Neural progenitor cell (in vitro differentiated cells): ENCODE measurements around the gene PRSS21. TPM values are rescaled to one million over a fixed set of nuclear protein-coding genes. Genes with fewer than 3 reads are reported as not detected.

Experiments used
- DNase-seq: peaks from one replicate; pipeline ENCODE4 v3.0.0-alpha.2; 2016; ENCODE audit warnings: low spot score
- H2AFZ ChIP-seq: fragments of 200-600 bp; sonication (generic); replicated peaks from 2 replicates; pipeline ENCODE4 v1.6.1; 2016; ENCODE audit warnings: antibody characterized with exemption
- H3F3A ChIP-seq: fragments of 200-600 bp; sonication (generic); 2 replicates; pipeline ENCODE4 v1.6.1; 2016; ENCODE audit warnings: antibody characterized with exemption, low read depth
- H3K27ac ChIP-seq: fragments of 200-600 bp; sonication (generic); 2 replicates; pipeline ENCODE4 v1.5.1; 2016; ENCODE audit warnings: mild to moderate bottlenecking
- H3K27me3 ChIP-seq: fragments of 200-600 bp; sonication (generic); 2 replicates; pipeline ENCODE4 v1.6.1; 2016; ENCODE audit warnings: mild to moderate bottlenecking, moderate library complexity
- H3K36me3 ChIP-seq: fragments of 200-600 bp; sonication (generic); 2 replicates; pipeline ENCODE4 v1.5.1; 2016
- H3K4me1 ChIP-seq: fragments of 200-600 bp; sonication (generic); 2 replicates; pipeline ENCODE4 v1.6.1; 2016; ENCODE audit warnings: mixed run types
- H3K4me2 ChIP-seq: fragments of 200-600 bp; sonication (generic); 2 replicates; pipeline ENCODE4 v1.6.1; 2016
- H3K4me3 ChIP-seq: fragments of 200-600 bp; sonication (generic); 2 replicates; pipeline ENCODE4 v1.5.1; 2016
- H3K79me2 ChIP-seq: fragments of 200-600 bp; sonication (generic); 2 replicates; pipeline ENCODE4 v1.6.1; 2016; ENCODE audit warnings: low read depth
- H3K9ac ChIP-seq: fragments of 200-600 bp; sonication (generic); 2 replicates; pipeline ENCODE4 v1.6.1; 2016
- H3K9me3 ChIP-seq: fragments of 200-600 bp; sonication (generic); 2 replicates; pipeline ENCODE4 v1.5.1; 2016; ENCODE audit warnings: low read depth
- H4K20me1 ChIP-seq: fragments of 200-600 bp; sonication (generic); 2 replicates; pipeline ENCODE4 v1.6.1; 2016; ENCODE audit warnings: low read depth
- H3K27ac Mint-ChIP-seq: 3 replicates; pipeline ENCODE4 v1.8.0; 2021; ENCODE audit warnings: mixed read lengths
- H3K27me3 Mint-ChIP-seq: 2 replicates; pipeline ENCODE4 v1.8.0; 2022; ENCODE audit warnings: low read depth, mild to moderate bottlenecking, inconsistent platforms, moderate library complexity, mixed read lengths; ENCODE audit not compliant: insufficient read depth
- H3K36me3 Mint-ChIP-seq: 3 replicates; pipeline ENCODE4 v1.8.0; 2021; ENCODE audit warnings: mixed read lengths
- H3K4me1 Mint-ChIP-seq: 3 replicates; pipeline ENCODE4 v1.8.0; 2021; ENCODE audit warnings: mixed read lengths
- H3K4me3 Mint-ChIP-seq: 3 replicates; pipeline ENCODE4 v1.8.0; 2021; ENCODE audit warnings: mild to moderate bottlenecking, moderate library complexity, mixed read lengths
- H3K9me3 Mint-ChIP-seq: 3 replicates; pipeline ENCODE4 v1.8.0; 2020; ENCODE audit warnings: mixed read lengths
- EZH2 ChIP-seq: fragments of 200-600 bp; sonication (generic); IDR thresholded peaks from 2 replicates; pipeline ENCODE4 v1.6.1; 2017; ENCODE audit warnings: antibody characterized with exemption, mild to moderate bottlenecking, moderate library complexity
- EZH2phosphoT487 ChIP-seq: fragments of 200-600 bp; sonication (generic); IDR thresholded peaks from 2 replicates; pipeline ENCODE4 v1.6.1; 2017; ENCODE audit warnings: antibody characterized with exemption
- total RNA-seq: library from RNA; depleted of rRNA; stranded (reverse); fragments of >200 nt; gene quantifications from 2 replicates; pipeline ENCODE4 v1.2.3, GENCODE V29; 2015; ENCODE audit warnings: low replicate concordance
- TF ChIP-seq, protein P1 (sequence below): fragments of 200-600 bp; sonication (generic); IDR thresholded peaks from 2 replicates; pipeline ENCODE4 v1.5.1; 2017; ENCODE audit warnings: antibody characterized with exemption, mild to moderate bottlenecking

Gene PRSS21
- total RNA-seq, 1 donor from 2014 or later: not detected

DNA sequence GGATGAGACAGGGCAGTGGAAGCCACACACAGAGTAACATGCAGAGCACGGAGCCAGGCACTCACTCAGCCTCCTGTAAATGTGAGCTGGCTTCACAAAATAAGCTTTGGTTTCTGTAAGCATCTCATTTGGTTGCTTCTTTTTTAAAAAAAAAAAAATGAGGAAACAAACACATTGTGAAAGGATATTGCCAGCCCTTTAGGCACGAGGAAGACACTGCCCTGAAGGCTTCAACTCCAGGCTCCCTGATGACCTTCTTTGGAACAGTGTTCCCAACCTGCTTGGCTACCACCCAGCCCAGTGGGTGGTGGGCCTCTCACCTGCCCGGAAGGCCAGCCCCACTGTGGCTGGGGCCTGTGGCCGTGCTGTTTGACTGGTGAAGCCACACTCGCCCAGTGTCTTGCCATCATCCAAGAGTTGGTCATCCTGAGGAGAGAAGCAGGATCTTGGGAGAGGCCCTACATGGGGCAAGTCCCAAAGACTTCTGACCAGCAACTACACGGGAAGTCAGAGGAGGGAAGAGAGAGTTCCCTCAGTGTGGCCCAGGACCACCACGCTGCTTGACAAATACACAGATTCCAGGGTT is 41.8 kb upstream of the PRSS21 start:
- peak overlapping the region; percentile 99 for H3K4me3 Mint-ChIP-seq
- H2AFZ ChIP-seq: no peak overlapping the region
- H3K27ac Mint-ChIP-seq: no peak overlapping the region
- no peaks in the 10 kb centered on the region for H3K9me3 ChIP-seq
- no peak overlapping the region for H3K9ac ChIP-seq
- DNase-seq: no peak
- no peak overlapping the region for H3K27ac ChIP-seq
- no peaks in the 10 kb centered on the region for H3K36me3 ChIP-seq
- peak overlapping the region; percentile 100 for H3K4me2 ChIP-seq
- H3K27me3 ChIP-seq: no peaks in the 10 kb centered on the region
- no peak overlapping the region for H3K4me3 ChIP-seq
- peaks cover 54% of the 10 kb centered on the region for H3F3A ChIP-seq
- peaks cover 56% of the 10 kb centered on the region for H3K79me2 ChIP-seq
- peaks cover 14% of the 10 kb centered on the region for H3K36me3 Mint-ChIP-seq
- H3K9me3 Mint-ChIP-seq: no peaks in the 10 kb centered on the region
- TF ChIP-seq, protein P1, sequence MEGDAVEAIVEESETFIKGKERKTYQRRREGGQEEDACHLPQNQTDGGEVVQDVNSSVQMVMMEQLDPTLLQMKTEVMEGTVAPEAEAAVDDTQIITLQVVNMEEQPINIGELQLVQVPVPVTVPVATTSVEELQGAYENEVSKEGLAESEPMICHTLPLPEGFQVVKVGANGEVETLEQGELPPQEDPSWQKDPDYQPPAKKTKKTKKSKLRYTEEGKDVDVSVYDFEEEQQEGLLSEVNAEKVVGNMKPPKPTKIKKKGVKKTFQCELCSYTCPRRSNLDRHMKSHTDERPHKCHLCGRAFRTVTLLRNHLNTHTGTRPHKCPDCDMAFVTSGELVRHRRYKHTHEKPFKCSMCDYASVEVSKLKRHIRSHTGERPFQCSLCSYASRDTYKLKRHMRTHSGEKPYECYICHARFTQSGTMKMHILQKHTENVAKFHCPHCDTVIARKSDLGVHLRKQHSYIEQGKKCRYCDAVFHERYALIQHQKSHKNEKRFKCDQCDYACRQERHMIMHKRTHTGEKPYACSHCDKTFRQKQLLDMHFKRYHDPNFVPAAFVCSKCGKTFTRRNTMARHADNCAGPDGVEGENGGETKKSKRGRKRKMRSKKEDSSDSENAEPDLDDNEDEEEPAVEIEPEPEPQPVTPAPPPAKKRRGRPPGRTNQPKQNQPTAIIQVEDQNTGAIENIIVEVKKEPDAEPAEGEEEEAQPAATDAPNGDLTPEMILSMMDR: no peak
- TF ChIP-seq EZH2phosphoT487 (no peak), EZH2 (no peak)
- peaks cover 48% of the 10 kb centered on the region for H4K20me1 ChIP-seq
- H3K27me3 Mint-ChIP-seq: peaks cover 7% of the 10 kb centered on the region
- peaks cover 19% of the 10 kb centered on the region for H3K4me1 ChIP-seq
- H3K4me1 Mint-ChIP-seq: peaks cover 28% of the 10 kb centered on the region

DNA sequence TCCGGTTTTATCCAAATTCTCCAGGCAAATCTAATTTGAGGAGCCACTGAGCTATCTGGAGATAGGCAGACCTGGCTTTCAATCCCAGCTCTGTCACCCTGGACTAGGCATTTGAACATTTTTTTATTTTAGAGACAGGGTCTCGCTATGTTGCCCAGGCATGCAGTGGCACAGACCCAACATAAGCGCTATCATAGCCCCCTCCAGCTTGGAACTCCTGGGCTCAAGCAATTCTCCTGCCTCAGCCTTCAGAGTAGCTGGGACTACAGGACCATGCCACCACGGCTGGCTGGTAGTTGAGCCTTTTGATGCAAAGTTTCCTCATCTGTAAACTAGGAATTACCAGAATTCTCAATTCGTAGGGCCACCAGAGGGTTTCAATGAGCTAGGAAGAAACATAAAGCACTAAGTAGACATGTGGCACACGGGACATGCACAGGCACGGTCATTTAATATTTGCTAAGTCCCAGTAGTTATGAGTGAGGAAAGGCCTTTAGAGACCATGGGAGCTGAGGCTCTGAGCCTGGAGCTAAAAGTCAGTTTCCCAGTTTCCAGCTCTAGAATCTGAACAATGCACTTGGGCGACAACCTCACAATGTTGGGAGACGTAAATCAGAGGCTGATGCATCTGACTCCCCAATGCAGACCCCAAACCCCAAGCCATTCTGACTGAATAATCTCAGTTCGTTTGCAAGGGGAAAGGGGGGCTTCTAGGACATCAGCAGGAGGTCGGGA is 41.1 kb upstream of the PRSS21 start:
- peaks cover 7% of the 10 kb centered on the region for H3K27me3 Mint-ChIP-seq
- H3K4me2 ChIP-seq: peak overlapping the region; percentile 100
- peaks cover 55% of the 10 kb centered on the region for H3F3A ChIP-seq
- no peak overlapping the region for H3K27ac ChIP-seq
- peak overlapping the region; percentile 90 for H3K9ac ChIP-seq
- H3K9me3 ChIP-seq: no peaks in the 10 kb centered on the region
- no peaks in the 10 kb centered on the region for H3K36me3 ChIP-seq
- peaks cover 27% of the 10 kb centered on the region for H3K4me1 Mint-ChIP-seq
- H3K36me3 Mint-ChIP-seq: peaks cover 12% of the 10 kb centered on the region
- H3K27ac Mint-ChIP-seq: peak overlapping the region; percentile 95
- H4K20me1 ChIP-seq: peaks cover 41% of the 10 kb centered on the region
- H3K9me3 Mint-ChIP-seq: no peaks in the 10 kb centered on the region
- peaks cover 56% of the 10 kb centered on the region for H3K79me2 ChIP-seq
- peak overlapping the region; percentile 99 for H3K4me3 Mint-ChIP-seq
- H3K27me3 ChIP-seq: no peaks in the 10 kb centered on the region
- H3K4me3 ChIP-seq: peak overlapping the region; percentile 99
- peaks cover 20% of the 10 kb centered on the region for H3K4me1 ChIP-seq
- TF ChIP-seq EZH2: no peak
- TF ChIP-seq, protein P1: no peak
- TF ChIP-seq EZH2phosphoT487: no peak
- DNase-seq: no peak
- no peak overlapping the region for H2AFZ ChIP-seq

DNA sequence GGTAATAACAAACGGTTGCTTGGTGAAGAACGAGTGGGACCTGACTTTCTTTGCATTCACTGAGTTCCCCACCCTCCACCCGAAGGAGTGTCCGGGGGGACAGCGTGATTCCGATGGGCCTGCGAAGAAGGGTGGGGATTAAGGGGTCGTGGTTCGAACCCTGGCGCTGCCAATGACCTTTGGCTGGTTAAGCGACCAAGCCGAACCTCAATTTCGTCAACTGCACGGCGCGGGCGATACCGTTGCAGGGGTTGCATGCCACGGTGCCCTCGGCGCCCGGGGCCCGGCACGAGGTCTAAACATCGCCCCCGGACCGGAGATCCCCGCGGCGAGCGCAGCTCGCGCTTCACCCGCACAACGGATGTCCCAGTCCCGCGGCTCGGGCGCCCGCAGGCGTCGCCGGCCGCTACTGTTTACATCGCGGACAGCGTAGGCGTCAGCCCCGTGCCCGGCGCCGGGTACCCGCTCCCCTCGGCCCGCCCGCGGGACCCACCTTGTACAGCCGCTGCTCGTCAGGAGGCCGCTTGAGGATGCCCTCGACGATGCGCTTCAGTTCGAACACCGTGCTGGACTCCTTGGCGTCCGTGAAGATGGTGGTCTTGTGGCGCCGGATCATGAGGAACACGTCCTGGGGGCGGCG is 40.4 kb upstream of the PRSS21 start:
- TF ChIP-seq EZH2 (no peak), EZH2phosphoT487 (no peak)
- TF ChIP-seq, protein P1: no peak
- H3K27me3 Mint-ChIP-seq: peaks cover 7% of the 10 kb centered on the region
- peaks cover 56% of the 10 kb centered on the region for H3K79me2 ChIP-seq
- peak overlapping the region; percentile 99 for H3K4me3 ChIP-seq
- no peaks in the 10 kb centered on the region for H3K9me3 Mint-ChIP-seq
- H3K4me1 Mint-ChIP-seq: peaks cover 23% of the 10 kb centered on the region
- H3K36me3 Mint-ChIP-seq: peaks cover 7% of the 10 kb centered on the region
- H3K36me3 ChIP-seq: no peaks in the 10 kb centered on the region
- no peaks in the 10 kb centered on the region for H3K27me3 ChIP-seq
- peak overlapping the region; percentile 95 for H3K27ac Mint-ChIP-seq
- no peak overlapping the region for H3K27ac ChIP-seq
- no peaks in the 10 kb centered on the region for H3K9me3 ChIP-seq
- peaks cover 48% of the 10 kb centered on the region for H3F3A ChIP-seq
- H3K9ac ChIP-seq: peak overlapping the region; percentile 90
- peak; percentile 72 for DNase-seq
- H3K4me1 ChIP-seq: peaks cover 20% of the 10 kb centered on the region
- peaks cover 34% of the 10 kb centered on the region for H4K20me1 ChIP-seq
- peak overlapping the region; percentile 99 for H3K4me3 Mint-ChIP-seq
- peak overlapping the region; percentile 76 for H2AFZ ChIP-seq
- H3K4me2 ChIP-seq: peak overlapping the region; percentile 100
